PC-3 (cell line): ENCODE measurements around the gene LHFPL3. TPM values are rescaled to one million over a fixed set of nuclear protein-coding genes. Genes with fewer than 3 reads are reported as not detected.

Experiments used
- ATAC-seq: fragments of 200-7000 bp; cut with Tn5 transposase; 2 replicates; pipeline ENCODE4 v1.9.1; 2020; ENCODE audit warnings: mild to moderate bottlenecking, moderate library complexity
- BruUV-seq: library from RNA; stranded (reverse); fragments of 400-500 nt; replicated peaks from 2 replicates; lab custom pipeline; 2021; lab: Mats Ljungman, UMichigan
- CTCF ChIA-PET: fragments of 300-600 bp; sonication (Branson Sonifier 250); formaldehyde crosslinking; loops from one replicate; lab custom pipeline; 2022; ENCODE audit warnings: antibody characterized with exemption; lab: Charles Lee
- POLR2A ChIA-PET: fragments of 300-600 bp; sonication (Branson Sonifier 250); formaldehyde crosslinking; loops from one replicate; lab custom pipeline; 2022; ENCODE audit warnings: antibody characterized with exemption; ENCODE audit not compliant: unreplicated experiment; lab: Charles Lee
- DNase-seq: peaks from one replicate; pipeline ENCODE4 v3.0.0-alpha.2; 2015
- H2AFZ ChIP-seq: fragments of 300-600 bp; sonication (generic); 2 replicates; pipeline ENCODE4 v1.6.0; 2016; ENCODE audit warnings: antibody characterized with exemption, low read length
- H3F3A ChIP-seq: fragments of 300-600 bp; sonication (generic); one replicate; pipeline ENCODE4 v1.6.0; 2017; ENCODE audit warnings: antibody characterized with exemption, low read length, control low read depth, mild to moderate bottlenecking; ENCODE audit not compliant: unreplicated experiment
- H3K27ac ChIP-seq: fragments of 300-600 bp; sonication (generic); 2 replicates; pipeline ENCODE4 v1.5.1; 2016; ENCODE audit warnings: mild to moderate bottlenecking, low read length
- H3K27me3 ChIP-seq: fragments of 300-600 bp; sonication (generic); 2 replicates; pipeline ENCODE4 v1.6.1; 2016; ENCODE audit warnings: low read length, mixed read lengths
- H3K36me3 ChIP-seq: fragments of 300-600 bp; sonication (generic); 2 replicates; pipeline ENCODE4 v1.6.1; 2016; ENCODE audit warnings: low read depth, mixed run types, low read length, mixed read lengths
- H3K4me1 ChIP-seq: fragments of 300-600 bp; sonication (generic); 2 replicates; pipeline ENCODE4 v1.5.1; 2016; ENCODE audit warnings: low read length; ENCODE audit not compliant: insufficient read depth
- H3K4me2 ChIP-seq: fragments of 300-600 bp; sonication (generic); 2 replicates; pipeline ENCODE4 v1.6.0; 2016; ENCODE audit warnings: low read length
- H3K4me3 ChIP-seq: fragments of 300-600 bp; sonication (generic); 2 replicates; pipeline ENCODE4 v1.5.1; 2016; ENCODE audit warnings: mild to moderate bottlenecking, low read length, mixed read lengths
- H3K79me2 ChIP-seq: fragments of 300-600 bp; sonication (generic); 2 replicates; pipeline ENCODE4 v1.6.1; 2017; ENCODE audit warnings: low read length, mixed read lengths
- H3K9ac ChIP-seq: fragments of 300-600 bp; sonication (generic); 2 replicates; pipeline ENCODE4 v1.6.0; 2016; ENCODE audit warnings: mild to moderate bottlenecking, low read length
- H3K9me2 ChIP-seq: fragments of 300-600 bp; sonication (generic); replicated peaks from 2 replicates; pipeline ENCODE4 v1.6.1; 2016; ENCODE audit warnings: mixed run types, low read length, mixed read lengths
- H3K9me3 ChIP-seq: fragments of 300-600 bp; sonication (generic); 2 replicates; pipeline ENCODE4 v1.6.1; 2016; ENCODE audit warnings: low read length, mixed read lengths
- H4K20me1 ChIP-seq: fragments of 300-600 bp; sonication (generic); 2 replicates; pipeline ENCODE4 v1.6.1; 2016; ENCODE audit warnings: low read length, mixed read lengths
- EZH2 ChIP-seq: fragments of 300-600 bp; sonication (generic); IDR thresholded peaks from one replicate; pipeline ENCODE4 v1.6.1; 2017; ENCODE audit warnings: antibody characterized with exemption, mild to moderate bottlenecking, low read length; ENCODE audit not compliant: unreplicated experiment
- EZH2phosphoT487 ChIP-seq: fragments of 300-600 bp; sonication (generic); IDR thresholded peaks from 2 replicates; pipeline ENCODE4 v1.6.1; 2018; ENCODE audit warnings: mild to moderate bottlenecking, antibody characterized with exemption, low read length, borderline replicate concordance
- intact Hi-C: fragments of 100-400 bp; cut with micrococcal nuclease; formaldehyde crosslinking; loops from 2 replicates; pipeline ENCODE4 v1.9.0; 2023
- total RNA-seq: library from RNA; depleted of rRNA; stranded (reverse); fragments of >200 nt; gene quantifications from 2 replicates; pipeline ENCODE4 v1.2.3, GENCODE V29; 2014
- TF ChIP-seq, protein P1 (sequence below): fragments of 300-600 bp; sonication (generic); conservative IDR thresholded peaks from 2 replicates; pipeline ENCODE4 v1.5.1; 2017; ENCODE audit warnings: antibody characterized with exemption, low read depth, mild to moderate bottlenecking, low read length

Gene LHFPL3
- total RNA-seq, 1 experiment from 2014 or later, result not detected

DNA sequence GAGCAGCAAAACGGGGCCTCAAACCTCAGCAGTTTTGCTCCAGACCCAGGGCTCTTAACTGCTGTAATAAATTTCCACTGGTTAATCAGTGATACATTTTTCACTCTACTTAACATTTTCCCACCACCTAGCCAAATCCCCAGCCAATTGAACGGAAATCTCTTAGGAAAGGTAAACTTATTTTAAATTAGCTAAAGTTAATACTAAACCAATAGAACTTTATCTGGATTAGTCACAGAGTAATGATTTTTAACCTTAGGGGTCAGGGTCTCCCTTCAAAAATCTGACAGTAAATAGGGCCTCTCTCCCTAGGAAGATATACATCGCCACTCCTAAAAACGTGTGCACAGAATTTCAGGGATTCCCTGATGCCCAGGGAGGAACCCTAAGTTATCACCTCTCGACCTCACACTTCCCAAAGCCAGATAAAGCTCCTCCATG is 598.2 kb downstream of the LHFPL3 start:
- no peaks in the 10 kb centered on the region for H3K79me2 ChIP-seq
- no peak overlapping the region for H2AFZ ChIP-seq
- ATAC-seq (no peak), DNase-seq (no peak)
- no peak overlapping the region for H3K4me2 ChIP-seq
- H4K20me1 ChIP-seq, result no peaks in the 10 kb centered on the region
- TF ChIP-seq, protein P1, sequence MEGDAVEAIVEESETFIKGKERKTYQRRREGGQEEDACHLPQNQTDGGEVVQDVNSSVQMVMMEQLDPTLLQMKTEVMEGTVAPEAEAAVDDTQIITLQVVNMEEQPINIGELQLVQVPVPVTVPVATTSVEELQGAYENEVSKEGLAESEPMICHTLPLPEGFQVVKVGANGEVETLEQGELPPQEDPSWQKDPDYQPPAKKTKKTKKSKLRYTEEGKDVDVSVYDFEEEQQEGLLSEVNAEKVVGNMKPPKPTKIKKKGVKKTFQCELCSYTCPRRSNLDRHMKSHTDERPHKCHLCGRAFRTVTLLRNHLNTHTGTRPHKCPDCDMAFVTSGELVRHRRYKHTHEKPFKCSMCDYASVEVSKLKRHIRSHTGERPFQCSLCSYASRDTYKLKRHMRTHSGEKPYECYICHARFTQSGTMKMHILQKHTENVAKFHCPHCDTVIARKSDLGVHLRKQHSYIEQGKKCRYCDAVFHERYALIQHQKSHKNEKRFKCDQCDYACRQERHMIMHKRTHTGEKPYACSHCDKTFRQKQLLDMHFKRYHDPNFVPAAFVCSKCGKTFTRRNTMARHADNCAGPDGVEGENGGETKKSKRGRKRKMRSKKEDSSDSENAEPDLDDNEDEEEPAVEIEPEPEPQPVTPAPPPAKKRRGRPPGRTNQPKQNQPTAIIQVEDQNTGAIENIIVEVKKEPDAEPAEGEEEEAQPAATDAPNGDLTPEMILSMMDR, result no peak
- no peak for TF ChIP-seq EZH2phosphoT487
- TF ChIP-seq EZH2, result no peak
- H3K4me3 ChIP-seq, result no peak overlapping the region
- no peak overlapping the region for H3K27ac ChIP-seq
- H3K9ac ChIP-seq, result no peak overlapping the region
- H3K4me1 ChIP-seq, result no peaks in the 10 kb centered on the region
- H3K9me3 ChIP-seq, result no peaks in the 10 kb centered on the region
- no peaks in the 10 kb centered on the region for H3K9me2 ChIP-seq
- no peaks in the 10 kb centered on the region for H3F3A ChIP-seq
- POLR2A ChIA-PET, result no interaction called here
- no TSS peak for BruUV-seq
- no peaks in the 10 kb centered on the region for H3K27me3 ChIP-seq
- CTCF ChIA-PET, result no interaction called here
- H3K36me3 ChIP-seq, result no peaks in the 10 kb centered on the region
- intact Hi-C loops, result no loop called here

DNA sequence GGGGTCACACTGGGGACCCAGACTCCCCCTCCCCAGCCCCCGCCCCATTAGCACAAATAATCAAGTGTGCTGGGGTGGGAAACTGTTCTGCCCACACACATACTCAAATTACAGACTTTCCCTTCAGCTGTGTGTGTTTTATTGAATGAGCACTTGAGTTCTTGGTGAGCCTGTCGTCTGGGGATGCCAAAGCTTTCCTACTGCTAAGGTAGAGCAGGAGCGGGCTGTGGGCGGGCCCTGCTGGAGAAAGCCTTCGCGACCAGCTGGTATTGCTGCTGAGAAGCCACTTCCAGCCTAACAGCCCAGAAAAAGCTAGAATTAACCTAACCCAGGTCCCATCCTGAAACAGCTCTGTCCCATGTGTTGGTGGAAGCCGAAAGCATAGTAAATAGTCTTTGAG is 598.7 kb downstream of the LHFPL3 start:
- H4K20me1 ChIP-seq, result no peaks in the 10 kb centered on the region
- H3F3A ChIP-seq, result no peaks in the 10 kb centered on the region
- ChIA-PET CTCF (interaction anchor here (0.5 kb wide), 1 partner anchor 41 kb away, joined by 4 read pairs; no protein-coding TSS in a partner anchor), POLR2A (no interaction called here)
- BruUV-seq, result no TSS peak
- H3K9ac ChIP-seq, result no peak overlapping the region
- H3K4me3 ChIP-seq, result no peak overlapping the region
- H3K4me1 ChIP-seq, result no peaks in the 10 kb centered on the region
- H3K9me2 ChIP-seq, result no peaks in the 10 kb centered on the region
- no peaks in the 10 kb centered on the region for H3K36me3 ChIP-seq
- no peaks in the 10 kb centered on the region for H3K79me2 ChIP-seq
- no peak for DNase-seq
- intact Hi-C loops, result no loop called here
- no peaks in the 10 kb centered on the region for H3K9me3 ChIP-seq
- TF ChIP-seq EZH2phosphoT487 (no peak), EZH2 (no peak)
- TF ChIP-seq, protein P1, result no peak
- no peak overlapping the region for H2AFZ ChIP-seq
- no peak for ATAC-seq
- no peak overlapping the region for H3K27ac ChIP-seq
- no peaks in the 10 kb centered on the region for H3K27me3 ChIP-seq
- no peak overlapping the region for H3K4me2 ChIP-seq

- no peaks in the 10 kb centered on the region for H3K36me3 ChIP-seq
- no peak overlapping the region for H3K4me3 ChIP-seq
- no peak for ATAC-seq
- no peaks in the 10 kb centered on the region for H3K9me2 ChIP-seq
- H4K20me1 ChIP-seq, result no peaks in the 10 kb centered on the region
- DNase-seq, result no peak
- ChIA-PET CTCF (no interaction called here), POLR2A (no interaction called here)
- no peak overlapping the region for H2AFZ ChIP-seq
- no peaks in the 10 kb centered on the region for H3K4me1 ChIP-seq
- H3K9me3 ChIP-seq, result no peaks in the 10 kb centered on the region
- no peaks in the 10 kb centered on the region for H3K27me3 ChIP-seq
- no peak overlapping the region for H3K4me2 ChIP-seq
- H3K27ac ChIP-seq, result no peak overlapping the region
- intact Hi-C loops, result no loop called here
- H3F3A ChIP-seq, result no peaks in the 10 kb centered on the region
- H3K79me2 ChIP-seq, result no peaks in the 10 kb centered on the region
- no TSS peak for BruUV-seq
- TF ChIP-seq, protein P1, result no peak
- TF ChIP-seq EZH2phosphoT487 (no peak), EZH2 (no peak)
- no peak overlapping the region for H3K9ac ChIP-seq
These were observed 600.5 kb downstream of the LHFPL3 start for GRCh38 chr7:104928721-104929400.
